HG03565 (cell line): ENCODE results near the gene MFSD8.
"Not testable (repeated sequence)": the region's sequence is repeated elsewhere in the genome, so short reads cannot be mapped to it uniquely, and the experiment has no call there.

Experiments used
- ATAC-seq: cut with Tn5 transposase; IDR thresholded peaks from one replicate; pipeline ENCODE4 v1.9.1; 2021; ENCODE audit warnings: mild to moderate bottlenecking, moderate library complexity; ENCODE audit not compliant: unreplicated experiment

Gene MFSD8

DNA sequence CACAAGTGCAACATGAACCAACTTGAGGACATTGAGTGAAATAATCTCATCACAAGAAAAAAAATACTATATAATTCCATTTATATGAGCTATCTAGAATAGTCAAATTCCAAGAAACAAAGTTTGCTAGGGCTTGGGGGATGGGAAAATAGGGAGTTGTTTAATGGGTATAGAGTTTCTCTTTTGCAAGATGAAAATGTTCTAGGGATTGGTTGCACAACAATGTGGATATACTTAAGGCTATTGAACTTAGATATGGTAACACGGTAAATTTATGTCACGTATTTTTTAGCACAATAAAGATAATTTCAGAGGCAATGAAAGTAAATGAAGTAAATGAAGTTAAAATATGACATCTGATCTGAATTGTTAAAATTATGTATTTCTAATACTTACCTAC lies 7.9 kb downstream of the MFSD8 start:
- ATAC-seq, result no peak

DNA sequence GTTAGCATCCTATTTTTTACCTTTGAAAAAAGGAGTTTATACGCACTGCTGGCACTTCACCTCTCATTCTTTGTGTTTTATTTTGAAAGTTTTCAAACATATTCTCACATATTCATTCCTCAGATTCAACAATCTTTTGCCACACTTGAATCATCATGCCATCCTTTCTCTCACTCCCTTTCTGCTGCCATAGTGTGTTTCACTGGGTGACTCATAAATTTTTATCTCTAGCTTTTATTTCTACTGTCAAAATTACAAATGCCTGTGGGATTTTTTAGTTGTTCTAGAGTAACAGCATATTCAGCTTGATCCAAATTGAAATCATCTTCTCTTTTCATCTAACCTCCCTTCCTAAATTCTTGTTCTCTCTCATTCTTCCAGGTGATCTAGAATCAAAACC lies 28.0 kb downstream of the MFSD8 start:
- no peak for ATAC-seq

DNA sequence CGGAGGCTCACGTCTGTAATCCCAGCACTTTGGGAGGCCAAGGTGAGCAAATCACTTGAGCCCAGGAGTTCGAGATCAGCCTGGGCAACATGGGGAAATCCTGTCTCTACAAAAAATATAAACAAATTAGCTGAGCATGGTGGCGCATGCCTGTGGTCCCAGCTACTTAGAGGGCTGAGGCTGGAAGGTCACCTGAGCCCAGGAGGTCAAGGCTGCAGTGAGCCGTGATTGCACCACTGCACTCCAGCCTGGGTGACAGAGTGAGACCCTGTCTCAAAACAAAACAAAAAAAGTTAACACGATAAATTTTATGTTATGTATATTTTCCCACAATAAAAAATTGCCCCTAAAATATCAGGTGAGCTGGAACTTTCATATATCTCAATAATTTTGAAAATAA lies 33.1 kb downstream of the MFSD8 start:
- ATAC-seq, result not testable (repeated sequence)

DNA sequence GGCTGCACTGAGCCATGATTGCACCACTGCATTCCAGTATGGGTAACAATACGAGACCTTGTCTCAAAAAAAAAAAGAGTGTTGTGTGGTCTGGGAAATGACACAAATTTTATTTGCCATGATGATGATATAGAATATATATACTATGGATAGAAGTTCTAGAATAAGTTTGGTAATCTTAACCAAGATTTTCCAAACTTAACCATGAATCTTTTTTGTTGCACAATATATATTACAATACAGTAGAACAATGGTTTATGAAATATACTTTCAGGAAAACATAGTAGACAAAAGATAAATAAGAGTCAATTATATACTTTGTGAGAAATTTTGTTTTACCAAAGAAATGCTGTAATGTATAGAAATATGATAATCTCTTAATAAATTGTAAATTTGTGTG lies 34.8 kb downstream of the MFSD8 start:
- ATAC-seq, result no peak

DNA sequence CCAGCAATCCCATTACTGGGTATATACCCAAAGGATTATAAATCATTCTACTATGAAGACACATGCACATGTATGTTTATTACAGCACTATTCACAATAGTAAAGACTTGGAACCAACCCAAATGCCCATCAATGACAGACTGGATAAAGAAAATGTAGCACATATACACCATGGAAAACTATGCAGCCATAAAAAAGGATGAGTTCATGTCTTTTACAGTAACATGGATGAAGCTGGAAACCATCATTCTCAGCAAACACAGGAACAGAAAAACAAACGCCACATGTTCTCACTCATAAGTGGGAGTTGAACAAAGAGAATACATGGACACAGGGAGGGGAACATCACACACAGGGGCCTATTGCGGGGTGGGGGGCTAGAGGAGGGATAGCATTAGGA lies 39.3 kb downstream of the MFSD8 start:
- not testable (repeated sequence) for ATAC-seq

DNA sequence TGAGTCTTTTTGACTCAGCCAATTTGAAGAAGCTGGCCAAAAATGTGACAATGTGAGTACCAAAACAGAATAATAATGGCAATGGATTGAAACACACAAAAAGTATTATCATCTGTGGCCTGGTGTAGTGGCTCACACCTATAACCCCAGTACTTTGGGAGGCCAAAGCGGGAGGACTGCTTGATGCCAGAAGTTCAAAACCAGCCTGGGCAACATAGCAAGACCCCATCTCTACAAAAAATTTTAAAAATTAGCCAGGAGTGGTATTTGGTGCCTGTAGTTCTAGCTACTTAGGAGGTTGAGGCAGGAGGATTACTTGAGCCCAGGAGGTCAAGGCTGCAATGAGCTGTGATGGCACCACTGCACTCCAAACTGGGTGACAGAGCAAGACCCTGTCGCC lies 42.7 kb downstream of the MFSD8 start:
- ATAC-seq, result no peak

DNA sequence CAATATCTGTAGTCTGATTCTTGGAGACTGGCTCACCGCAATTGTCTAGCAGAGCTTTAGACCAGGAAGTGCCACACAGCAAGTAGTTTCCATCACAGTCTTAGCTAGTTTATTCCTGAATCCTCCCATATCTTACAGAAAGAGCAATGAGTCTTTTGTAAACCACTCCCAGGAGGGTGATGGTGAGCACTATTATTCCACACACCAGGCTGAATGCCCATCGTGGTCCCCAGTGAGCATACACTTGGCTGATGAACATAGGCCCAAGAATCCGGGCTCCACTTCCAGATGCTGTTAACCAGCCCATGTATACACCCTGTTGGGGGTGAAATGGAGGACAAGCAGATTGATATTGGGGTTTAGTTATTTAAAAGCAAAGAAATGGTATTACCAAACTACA lies 44.5 kb downstream of the MFSD8 start:
- no peak for ATAC-seq

DNA sequence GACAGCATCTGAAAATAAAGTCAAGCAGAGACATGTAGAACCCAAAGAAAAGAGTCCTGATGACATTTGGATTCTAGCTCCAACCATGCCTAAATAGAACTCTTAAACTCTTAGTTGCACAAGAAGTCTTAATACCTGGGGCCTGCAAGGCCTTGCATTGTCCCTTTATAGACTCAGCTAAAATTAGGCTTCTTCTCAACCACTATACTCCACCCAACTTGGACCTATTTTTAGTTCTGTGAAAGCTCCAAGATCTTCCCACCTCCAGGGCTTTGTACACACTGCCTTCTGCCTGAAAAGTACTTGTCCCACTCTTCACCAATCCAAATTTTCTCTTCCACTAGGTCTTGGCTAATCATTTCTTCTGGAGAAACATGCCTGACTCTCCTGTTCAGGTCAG lies 47.8 kb downstream of the MFSD8 start:
- no peak for ATAC-seq

DNA sequence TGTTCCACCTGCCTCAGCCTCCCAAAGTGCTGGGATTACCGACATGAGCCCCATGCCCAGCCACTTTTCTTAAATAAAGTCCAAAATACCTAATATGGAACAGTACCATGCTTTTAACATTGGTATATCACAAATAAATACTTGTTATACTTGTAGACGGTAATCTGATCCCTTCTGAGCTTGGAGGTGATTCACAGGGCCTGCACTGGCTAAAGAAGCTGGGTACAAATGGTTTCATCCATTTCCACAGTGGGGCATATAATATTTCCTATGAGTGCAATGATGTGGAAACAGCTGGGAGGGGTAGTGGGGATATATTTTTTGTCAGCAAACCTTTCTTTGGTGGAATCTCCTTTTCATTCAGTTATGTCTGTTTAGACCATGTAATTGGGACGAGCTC lies 48.5 kb downstream of the MFSD8 start:
- ATAC-seq, result no peak

DNA sequence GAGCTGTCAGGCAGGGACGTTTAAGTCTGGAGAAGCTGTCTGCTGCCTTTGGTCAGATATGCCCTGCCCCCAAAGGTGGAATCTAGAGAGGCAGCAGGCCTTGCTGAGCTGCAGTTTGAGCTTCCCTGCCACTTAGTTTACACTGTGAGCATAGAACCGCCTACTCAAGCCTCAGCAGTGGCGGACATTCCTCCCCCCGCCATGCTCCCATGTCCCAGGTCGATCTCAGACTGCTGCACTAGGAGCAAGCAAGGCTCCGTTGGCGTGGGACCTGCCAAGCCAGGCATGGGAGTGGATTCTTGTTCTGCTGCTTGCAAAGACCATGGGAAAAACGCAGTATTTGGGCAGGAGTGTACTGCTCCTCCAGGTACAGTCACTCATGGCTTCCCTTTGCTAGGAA lies 59.9 kb downstream of the MFSD8 start:
- ATAC-seq, result no peak

DNA sequence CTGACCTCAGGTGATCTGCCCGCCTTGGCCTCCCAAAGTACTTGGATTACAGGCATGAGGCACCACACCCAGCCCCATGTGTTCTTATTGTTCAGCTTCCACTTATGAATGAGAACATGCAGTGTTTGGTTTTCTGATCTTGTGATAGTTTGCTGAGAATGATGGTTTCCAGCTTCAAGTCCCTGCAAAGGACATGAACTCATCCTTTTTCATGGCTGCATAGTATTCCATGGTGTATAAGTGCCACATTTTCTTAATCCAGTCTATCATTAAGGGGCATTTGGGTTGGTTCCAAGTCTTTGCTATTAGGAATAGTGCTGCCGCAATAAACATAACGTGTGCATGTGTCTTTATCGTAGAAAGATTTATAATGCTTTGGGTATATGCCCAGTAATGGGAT lies 65.3 kb downstream of the MFSD8 start:
- ATAC-seq, result not testable (repeated sequence)

DNA sequence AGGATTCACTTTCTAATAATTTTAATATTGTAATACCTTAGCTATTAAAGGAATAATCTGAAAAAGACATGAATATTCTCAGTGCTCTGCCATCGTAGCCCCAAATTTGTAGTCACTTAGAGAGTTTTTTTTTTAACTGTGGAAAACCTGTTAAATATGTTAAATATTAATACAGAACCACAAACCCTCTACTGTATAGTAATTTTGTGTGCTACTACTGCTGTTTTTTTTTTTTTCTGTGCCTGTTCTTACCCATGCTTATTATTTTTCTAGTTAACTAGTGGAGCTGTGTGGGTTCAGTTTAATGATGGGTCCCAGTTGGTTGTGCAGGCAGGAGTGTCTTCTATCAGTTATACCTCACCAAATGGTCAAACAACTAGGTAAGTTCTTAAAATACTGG lies 68.4 kb downstream of the MFSD8 start:
- ATAC-seq, result no peak

DNA sequence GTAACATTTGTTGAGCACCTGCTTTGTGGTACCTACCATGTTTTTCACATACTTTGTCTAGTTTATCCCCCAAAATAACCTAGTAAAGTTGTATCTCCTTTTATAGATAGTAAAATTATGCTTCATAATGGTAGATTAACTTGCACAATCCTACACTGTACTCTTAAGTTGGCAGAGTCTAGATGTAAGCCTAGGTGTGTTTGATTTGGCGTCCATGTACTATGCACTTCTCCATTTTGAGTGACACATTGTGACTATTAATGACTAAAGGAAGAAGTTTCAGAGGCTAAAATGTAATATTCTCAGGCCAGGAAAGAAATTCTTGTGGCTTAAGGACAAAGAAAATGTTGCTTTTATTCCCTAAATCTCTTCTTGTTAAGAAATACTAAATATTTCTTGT lies 68.9 kb downstream of the MFSD8 start:
- ATAC-seq, result no peak

DNA sequence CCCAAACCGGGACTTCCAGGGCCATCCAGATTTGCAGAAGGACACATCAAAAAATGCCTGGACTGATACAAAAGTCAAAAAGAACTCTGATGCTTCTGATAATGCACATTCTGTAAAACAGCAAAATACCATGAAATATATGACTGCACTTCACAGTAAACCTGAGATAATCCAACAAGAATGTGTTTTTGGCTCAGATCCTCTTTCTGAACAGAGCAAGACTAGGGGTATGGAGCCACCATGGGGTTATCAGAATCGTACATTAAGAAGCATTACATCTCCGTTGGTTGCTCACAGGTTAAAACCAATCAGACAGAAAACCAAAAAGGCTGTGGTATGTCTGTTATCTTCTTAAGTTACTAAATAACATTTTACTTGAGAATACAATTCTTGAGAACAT lies 75.1 kb downstream of the MFSD8 start:
- ATAC-seq, result no peak

DNA sequence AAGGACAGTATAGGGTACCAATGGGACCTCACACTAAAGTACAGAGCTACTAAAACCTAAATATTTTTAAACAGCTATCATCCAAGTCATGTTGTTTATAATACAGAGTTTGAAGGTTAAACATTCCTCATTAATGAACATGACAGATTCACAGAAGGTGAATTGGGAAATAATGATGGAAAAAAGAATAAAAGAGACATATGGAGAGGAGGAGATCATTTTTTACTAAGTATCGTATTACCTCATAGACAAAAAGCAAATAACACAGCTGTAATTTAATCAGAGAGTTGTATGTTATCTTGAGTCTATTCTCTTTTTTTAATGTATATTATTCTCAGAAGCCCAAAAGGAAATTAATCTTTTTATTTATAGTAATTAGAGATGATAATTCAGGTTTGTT lies 76.4 kb downstream of the MFSD8 start:
- no peak for ATAC-seq

DNA sequence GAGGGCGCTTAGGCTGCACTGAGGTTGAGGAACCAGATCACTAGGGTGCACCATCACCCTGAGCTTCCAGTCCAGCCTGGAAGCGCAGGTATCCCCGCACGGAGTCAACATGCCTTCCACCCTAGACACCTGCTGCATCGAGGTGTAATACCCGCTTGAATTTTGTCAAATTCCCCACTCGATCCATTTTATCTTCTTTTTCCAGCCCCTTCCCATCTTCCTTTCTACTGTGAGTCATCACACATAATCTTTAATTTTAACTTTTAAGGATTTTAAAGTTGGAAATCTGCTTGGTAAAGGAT lies 83.5 kb downstream of the MFSD8 start:
- peak; percentile 31 for ATAC-seq

DNA sequence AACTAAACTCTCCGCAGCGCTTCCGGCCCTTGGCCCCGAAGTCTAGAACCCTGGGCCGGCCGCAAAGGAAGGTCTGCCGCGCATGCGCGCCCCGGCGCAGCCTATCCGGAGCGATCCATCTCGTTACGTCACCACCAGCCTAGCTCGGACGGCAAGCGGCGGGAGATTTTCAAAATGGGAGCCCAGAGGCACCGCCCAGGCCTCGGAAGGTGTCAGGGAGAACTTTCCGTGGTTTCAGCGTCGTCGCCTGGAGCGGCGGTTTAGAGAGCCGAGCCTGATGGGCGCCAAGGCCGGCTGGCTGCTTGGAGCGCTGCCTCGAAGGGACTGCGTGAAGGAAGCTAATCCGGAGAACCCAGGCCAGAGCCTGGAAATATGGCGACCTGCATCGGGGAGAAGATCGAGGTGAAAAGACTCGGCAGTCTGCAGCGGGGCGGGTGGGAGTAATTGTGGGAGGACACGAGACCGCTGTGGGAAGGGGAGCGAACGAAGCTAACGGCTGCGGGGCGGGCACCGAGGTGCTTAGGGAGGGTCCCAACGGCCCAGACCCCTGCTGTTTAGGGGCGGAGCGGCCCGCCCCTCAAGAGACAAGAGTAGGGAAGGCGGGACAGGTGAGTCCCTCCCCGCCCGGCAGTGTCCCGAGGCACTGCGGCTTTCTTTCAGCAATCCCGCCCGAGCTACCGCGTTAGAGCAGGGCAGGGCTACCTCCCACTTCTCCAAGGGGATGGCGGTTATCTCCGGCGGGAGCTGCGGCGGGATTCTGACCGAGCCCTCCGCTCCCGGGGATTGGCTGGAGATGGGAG lies 84.0 kb downstream of the MFSD8 start, which contains the start of gene PLK4:
PLK4 (plus strand) TSS at position 131 of the 800 bp plus-strand sequence; CDS start at position 373, 242 bp downstream.
- ATAC-seq, result peak; percentile 92

DNA sequence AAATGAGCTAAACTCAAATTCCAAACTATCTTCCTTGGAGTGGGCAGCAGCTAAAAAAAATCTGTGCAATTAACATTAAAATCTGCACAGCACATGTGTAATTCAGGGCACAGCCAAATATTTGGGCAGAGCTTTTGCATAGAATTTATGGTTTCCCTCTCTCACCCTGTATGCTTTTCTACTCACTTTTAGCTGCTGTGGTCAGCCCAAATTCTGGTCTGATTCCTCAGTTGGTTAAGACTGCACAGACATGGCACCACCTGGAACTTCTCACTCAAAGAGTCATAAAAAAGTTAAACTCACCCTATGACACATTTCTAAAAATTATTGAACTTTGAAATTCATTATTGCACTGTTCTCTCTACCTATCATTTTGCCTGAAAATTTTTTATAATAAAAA lies 89.2 kb downstream of the MFSD8 start:
- ATAC-seq, result no peak

DNA sequence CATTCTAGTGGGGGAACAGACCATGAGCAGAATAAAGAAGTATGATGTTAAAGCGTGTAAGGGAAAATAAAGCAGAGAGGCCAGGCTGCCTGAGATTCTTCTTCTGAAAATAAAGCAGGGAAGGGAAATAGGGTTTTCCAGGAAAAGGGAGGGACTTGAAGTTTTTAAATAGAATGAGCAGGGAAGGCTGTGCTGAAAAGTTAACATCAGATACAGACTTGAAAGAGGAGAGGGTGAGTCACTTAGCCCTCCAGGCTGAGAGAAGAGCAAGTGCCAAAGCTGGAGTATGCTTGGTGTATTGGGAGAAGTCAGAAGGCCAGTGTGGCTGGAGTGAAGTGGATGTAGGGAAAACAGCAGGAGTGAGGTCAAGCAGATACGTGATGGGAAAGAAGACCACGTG lies 94.3 kb downstream of the MFSD8 start:
- no peak for ATAC-seq

DNA sequence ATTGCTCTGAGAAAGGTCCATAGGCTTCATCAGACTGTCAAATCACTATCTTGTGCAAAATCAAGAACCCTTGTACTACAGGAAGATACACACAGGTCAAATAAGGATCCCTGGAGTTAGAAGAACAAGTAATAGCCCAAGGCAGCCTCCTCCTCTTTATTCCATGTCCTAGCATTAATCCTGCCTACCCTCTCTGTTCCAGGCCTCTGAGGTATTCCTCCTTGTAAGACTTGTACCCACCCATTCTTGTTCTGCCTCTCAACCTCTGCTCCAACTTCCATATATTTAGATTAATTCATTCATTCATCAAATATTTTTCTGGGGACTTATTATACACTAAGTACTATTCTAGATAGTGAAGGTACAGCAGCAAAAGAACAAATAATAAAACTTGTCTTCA lies 94.7 kb downstream of the MFSD8 start:
- no peak for ATAC-seq

DNA sequence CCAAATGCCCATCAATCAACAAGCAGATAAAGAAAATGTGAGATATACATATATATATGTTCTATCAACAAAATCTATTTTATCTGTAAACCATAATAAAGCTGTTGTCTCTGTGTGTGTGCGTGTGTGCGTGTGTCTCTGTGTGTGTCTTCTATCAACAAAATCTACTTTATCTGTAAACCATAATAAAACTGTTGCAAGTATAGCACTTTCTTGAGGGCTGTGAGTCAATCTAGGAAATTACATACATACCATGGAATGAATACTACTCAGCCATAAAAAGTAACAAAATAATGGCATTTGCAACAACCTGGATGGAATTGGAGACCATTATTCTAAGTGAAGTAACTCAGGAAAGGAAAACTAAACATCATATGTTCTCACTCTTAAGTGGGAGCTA lies 96.8 kb downstream of the MFSD8 start:
- no peak for ATAC-seq
